ENCODE measurements around the gene FAAP20.

FAAP20 gene

GRCh38 chr1:2157856-2158255, 36.7 kb downstream of the FAAP20 start:
- no peak for DNase-seq
- Mint-ChIP-seq H3K36me3 (ENCODE audit: low read depth) (peaks cover 21% of the 10 kb centered on the region), H3K4me1 (peaks cover 32% of the 10 kb centered on the region), H3K27ac (peak overlapping the region; percentile 57), H3K27me3 (ENCODE audit: low read depth, poor library complexity) (no peaks in the 10 kb centered on the region), H3K9me3 (peaks cover 3% of the 10 kb centered on the region), H3K4me3 (no peak overlapping the region)
- TF ChIP-seq, protein P1, sequence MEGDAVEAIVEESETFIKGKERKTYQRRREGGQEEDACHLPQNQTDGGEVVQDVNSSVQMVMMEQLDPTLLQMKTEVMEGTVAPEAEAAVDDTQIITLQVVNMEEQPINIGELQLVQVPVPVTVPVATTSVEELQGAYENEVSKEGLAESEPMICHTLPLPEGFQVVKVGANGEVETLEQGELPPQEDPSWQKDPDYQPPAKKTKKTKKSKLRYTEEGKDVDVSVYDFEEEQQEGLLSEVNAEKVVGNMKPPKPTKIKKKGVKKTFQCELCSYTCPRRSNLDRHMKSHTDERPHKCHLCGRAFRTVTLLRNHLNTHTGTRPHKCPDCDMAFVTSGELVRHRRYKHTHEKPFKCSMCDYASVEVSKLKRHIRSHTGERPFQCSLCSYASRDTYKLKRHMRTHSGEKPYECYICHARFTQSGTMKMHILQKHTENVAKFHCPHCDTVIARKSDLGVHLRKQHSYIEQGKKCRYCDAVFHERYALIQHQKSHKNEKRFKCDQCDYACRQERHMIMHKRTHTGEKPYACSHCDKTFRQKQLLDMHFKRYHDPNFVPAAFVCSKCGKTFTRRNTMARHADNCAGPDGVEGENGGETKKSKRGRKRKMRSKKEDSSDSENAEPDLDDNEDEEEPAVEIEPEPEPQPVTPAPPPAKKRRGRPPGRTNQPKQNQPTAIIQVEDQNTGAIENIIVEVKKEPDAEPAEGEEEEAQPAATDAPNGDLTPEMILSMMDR (IDR thresholded peaks at IDR 0.05): no peak

DNA sequence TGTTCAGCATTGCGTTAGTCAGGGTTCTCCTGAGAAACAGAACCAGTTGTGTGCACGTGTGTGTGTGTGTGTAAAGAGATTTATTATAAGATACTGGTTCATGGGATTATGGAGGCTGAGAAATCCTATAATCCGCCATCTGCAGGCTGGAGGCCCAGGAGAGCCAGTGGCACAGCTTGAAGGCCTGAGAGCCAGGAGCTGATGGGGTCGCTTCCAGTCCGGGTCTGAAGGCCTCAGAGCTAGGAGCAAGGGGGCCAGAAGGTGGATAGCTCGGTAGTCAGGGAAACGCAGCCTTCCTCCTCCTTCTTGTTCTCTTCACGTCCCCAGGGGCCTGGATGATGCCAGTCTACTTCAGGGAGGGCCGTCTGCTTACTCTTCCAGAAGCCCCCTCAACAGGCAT, 37.7 kb downstream of the FAAP20 start:
- Mint-ChIP-seq H3K9me3 (no peaks in the 10 kb centered on the region), H3K36me3 (ENCODE audit: low read depth) (peaks cover 18% of the 10 kb centered on the region), H3K27ac (no peak overlapping the region), H3K4me3 (no peak overlapping the region), H3K27me3 (ENCODE audit: low read depth, poor library complexity) (no peaks in the 10 kb centered on the region), H3K4me1 (peaks cover 31% of the 10 kb centered on the region)
- TF ChIP-seq, protein P1 (IDR thresholded peaks at IDR 0.05): no peak
- no peak for DNase-seq

- Mint-ChIP-seq H3K4me3 (no peak overlapping the region), H3K4me1 (peaks cover 26% of the 10 kb centered on the region), H3K27ac (no peak overlapping the region), H3K36me3 (ENCODE audit: low read depth) (peaks cover 15% of the 10 kb centered on the region), H3K27me3 (ENCODE audit: low read depth, poor library complexity) (no peaks in the 10 kb centered on the region), H3K9me3 (no peaks in the 10 kb centered on the region)
- no peak for DNase-seq
- TF ChIP-seq, protein P1 (IDR thresholded peaks at IDR 0.05): no peak
Observed at GRCh38 chr1:2155788-2156187, 38.8 kb downstream of the FAAP20 start.

DNA sequence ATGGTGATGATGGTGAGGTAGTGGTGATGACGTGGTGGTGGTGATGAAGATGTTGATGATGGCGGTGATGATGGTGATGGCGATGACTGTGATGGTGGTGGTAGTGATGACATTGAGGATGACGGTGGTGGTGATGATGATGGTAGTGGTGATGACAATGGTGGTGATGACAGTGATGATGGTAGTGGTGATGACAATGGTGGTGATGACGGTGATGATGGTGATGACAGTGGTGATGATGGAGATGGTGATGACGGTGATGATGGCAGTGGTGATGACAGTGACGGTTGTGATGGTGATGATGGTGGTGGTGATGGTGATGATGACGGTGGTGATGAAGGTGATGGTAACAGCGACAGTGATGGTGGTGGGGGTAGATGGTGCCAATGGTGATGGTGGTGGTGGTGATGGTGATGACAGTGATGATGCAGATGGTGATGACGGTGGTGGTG, 39.4 kb downstream of the FAAP20 start:
- Mint-ChIP-seq H3K4me3 (no peak overlapping the region), H3K27ac (no peak overlapping the region), H3K9me3 (no peaks in the 10 kb centered on the region), H3K27me3 (ENCODE audit: low read depth, poor library complexity) (no peaks in the 10 kb centered on the region), H3K4me1 (peaks cover 19% of the 10 kb centered on the region), H3K36me3 (ENCODE audit: low read depth) (peaks cover 18% of the 10 kb centered on the region)
- TF ChIP-seq, protein P1 (IDR thresholded peaks at IDR 0.05): no peak
- no peak for DNase-seq

DNA sequence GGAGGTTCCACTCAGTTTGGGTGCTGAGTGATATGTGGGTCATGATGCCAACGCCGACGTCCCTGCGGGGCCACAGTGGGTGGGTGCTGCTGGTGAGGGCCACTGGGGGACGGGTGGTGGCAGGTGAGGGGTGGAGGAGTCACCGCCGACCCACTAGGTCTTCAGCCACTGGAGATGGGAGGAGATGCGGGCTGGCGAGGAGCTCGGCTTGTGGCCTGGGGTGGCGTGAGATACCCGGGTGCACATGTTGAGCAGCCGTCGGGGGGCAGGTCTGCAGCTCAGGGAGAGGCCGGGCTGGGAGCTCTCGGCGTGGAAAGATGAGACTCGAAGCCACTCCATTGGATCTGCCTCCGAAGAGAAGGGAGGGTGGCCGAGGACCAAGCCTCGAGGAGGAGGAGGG, 40.5 kb downstream of the FAAP20 start:
- Mint-ChIP-seq H3K9me3 (no peaks in the 10 kb centered on the region), H3K27ac (no peak overlapping the region), H3K27me3 (ENCODE audit: low read depth, poor library complexity) (no peaks in the 10 kb centered on the region), H3K4me3 (no peak overlapping the region), H3K36me3 (ENCODE audit: low read depth) (peaks cover 21% of the 10 kb centered on the region), H3K4me1 (peaks cover 10% of the 10 kb centered on the region)
- TF ChIP-seq, protein P1 (IDR thresholded peaks at IDR 0.05): no peak
- no peak for DNase-seq

- H3K27me3 Mint-ChIP-seq (ENCODE audit: low read depth, poor library complexity): no peaks in the 10 kb centered on the region
- H3K9me3 Mint-ChIP-seq: no peaks in the 10 kb centered on the region
- H3K27ac Mint-ChIP-seq: no peak overlapping the region
- H3K4me3 Mint-ChIP-seq: no peak overlapping the region
- TF ChIP-seq, protein P1 (IDR thresholded peaks at IDR 0.05): no peak
- DNase-seq: no peak
- H3K36me3 Mint-ChIP-seq (ENCODE audit: low read depth): peaks cover 25% of the 10 kb centered on the region
- H3K4me1 Mint-ChIP-seq: peaks cover 10% of the 10 kb centered on the region
Observed at GRCh38 chr1:2152954-2153353, 41.6 kb downstream of the FAAP20 start.
